ENCODE measurements around the gene CDC42EP4.
"Not testable (repeated sequence)": the region's sequence is repeated elsewhere in the genome, so short reads cannot be mapped to it uniquely, and the experiment has no call there.

The CDC42EP4 gene

DNA sequence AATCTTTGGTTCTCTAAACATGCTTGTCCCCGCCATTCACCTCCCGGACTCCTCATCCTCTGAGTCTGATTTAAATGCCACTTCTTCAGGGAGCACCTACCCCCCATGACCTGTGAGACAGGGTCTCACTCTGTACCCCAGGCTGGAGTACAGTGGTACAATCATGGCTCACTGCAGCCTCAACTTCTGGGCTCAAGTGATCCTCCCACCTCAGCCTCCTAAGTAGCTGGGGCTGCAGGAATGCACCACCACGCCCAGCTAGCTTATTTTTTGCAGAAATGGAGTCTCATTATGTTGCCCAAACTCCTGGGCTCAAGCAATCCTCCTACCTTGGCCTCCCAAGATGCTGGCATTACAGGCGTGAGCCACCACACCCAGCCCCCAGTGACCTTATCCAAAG is 37.3 kb downstream of the CDC42EP4 start:
- DNase-seq, result no peak

DNA sequence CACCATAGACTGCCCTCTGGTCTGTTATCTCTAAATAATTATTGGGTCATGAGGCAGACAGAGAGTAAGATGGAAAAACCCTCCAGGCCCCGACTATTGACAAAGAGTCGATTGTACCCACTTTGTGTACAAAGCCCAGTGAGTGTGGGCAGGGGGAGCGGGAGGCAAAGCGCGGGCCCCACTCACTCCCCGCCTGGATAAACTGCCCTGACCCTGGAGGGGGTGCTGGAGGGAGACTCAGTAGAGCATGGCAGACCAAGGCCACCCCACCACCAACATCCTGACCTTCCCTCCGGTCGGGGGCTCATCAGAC is 38.9 kb downstream of the CDC42EP4 start:
- DNase-seq, result no peak

GRCh38 chr17:73271072-73271471 is 40.7 kb downstream of the CDC42EP4 start:
- DNase-seq, result no peak

GRCh38 chr17:73269791-73270190 is 42.0 kb downstream of the CDC42EP4 start:
- no peak for DNase-seq

GRCh38 chr17:73269329-73269615 is 42.5 kb downstream of the CDC42EP4 start:
- DNase-seq, result no peak

DNA sequence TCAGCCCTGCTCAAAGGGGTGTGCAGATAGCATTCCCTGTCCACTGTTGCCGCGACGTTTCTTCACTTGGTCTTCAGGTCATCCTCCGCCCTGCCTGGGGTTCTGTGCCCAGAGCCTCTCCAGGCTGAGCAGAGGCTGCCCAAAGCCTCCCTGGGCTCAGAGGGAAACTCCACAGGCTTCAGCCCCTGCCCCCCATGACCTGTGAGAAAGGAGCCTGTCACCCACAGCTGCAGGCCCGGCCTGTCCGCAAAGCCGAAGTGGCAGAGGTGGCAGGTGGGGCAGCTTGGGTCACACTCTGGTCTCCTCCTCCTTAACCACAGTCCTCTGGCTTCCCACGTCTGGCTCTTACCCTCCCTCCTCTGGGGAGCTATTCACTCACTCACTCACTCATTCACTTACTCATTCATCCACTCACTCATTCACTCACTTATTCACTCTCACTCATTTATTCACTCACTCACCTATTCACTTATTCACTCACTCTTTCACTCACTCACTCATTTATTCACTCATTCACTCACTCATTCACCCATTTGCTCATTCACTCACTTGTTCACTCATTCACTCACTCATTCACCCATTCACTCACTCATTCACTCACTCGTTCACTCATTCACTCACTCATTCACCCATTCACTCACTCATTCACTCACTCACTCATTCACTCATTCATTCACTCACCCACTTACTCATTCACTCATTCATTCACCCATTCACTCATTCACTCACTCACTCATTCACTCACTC is 43.0 kb downstream of the CDC42EP4 start:
- no peak for DNase-seq

- DNase-seq, result no peak
These were observed 43.9 kb downstream of the CDC42EP4 start for GRCh38 chr17:73267648-73268537.

DNA sequence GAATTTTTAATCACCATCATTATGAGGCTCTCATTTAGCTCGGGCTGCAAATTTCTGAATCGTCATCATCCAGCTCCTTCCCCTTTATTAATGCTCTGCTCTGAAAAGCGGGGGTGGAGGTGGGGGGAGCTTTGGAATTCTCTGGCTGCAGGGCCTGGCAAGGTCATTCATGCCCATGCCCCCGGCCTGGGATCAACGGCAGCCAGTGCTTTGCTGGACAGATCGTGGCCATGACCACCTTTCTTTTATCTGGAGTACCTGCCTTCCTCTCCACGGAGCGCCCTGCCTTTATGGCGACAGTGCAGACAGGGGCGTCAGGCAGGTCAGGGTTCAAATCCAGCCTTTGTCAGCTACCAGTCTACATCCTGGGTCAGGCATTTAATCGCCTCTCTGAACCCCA is 45.0 kb downstream of the CDC42EP4 start:
- no peak for DNase-seq

- DNase-seq, result no peak
These were observed 45.9 kb downstream of the CDC42EP4 start for GRCh38 chr17:73265646-73266640.

DNA sequence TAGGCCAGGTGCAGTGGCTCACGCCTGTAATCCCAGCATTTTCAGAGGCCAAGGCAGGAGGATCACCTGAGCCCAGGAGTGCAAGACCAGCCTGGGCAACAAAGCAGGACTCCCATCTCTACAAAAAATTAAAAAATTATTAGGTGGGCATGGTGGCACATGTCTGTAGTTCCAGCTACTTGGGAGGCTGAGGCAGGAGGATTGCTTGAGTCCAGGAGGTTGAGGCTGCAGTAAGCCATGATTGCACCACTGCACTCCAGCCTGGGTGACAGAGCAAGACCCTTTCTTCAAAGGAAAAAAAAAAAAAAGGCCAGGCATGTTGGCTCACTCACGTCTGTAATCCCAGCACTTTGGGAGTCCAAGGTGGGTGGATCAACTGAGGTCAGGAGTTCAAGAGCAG is 47.4 kb downstream of the CDC42EP4 start:
- DNase-seq, result not testable (repeated sequence)

- DNase-seq, result peak; percentile 65
These were observed 48.8 kb downstream of the CDC42EP4 start for GRCh38 chr17:73262676-73263642.

DNA sequence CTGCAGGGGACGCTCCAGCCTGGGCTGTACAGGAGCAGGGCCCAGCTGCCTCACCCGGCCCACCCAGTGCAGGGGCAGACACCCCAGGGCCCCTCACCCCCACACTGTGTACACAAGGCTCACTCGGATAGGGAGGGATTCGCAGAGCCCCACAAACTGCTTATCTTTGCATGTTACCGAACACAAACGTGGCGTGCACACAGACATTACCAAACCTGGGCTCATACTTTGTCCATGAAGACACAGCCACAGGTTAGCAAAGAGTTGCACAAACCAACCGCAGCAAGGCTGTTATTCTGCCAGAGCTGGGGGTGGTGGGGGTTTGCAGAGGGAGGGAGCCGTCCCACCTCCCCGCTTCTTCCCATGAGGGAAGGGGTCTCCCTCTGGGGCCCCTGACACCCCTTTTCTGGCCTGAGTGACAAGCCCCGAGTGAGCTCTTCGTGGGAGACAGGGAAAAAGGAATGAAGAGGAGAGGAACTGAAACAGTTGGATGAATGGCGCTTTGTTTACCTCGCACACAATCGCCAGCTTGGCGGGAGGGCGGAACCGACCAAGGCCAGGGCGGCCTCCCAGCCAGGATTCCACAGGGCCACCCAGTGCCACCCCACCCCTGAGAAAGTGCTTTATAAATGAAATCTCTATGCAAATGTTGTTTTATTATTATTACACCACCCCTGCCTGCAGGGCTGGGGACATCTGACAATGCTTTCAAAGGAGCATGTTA is 49.7 kb downstream of the CDC42EP4 start:
- no peak for DNase-seq

- no peak for DNase-seq
These were observed 50.2 kb downstream of the CDC42EP4 start, which contains the start of gene CPSF4L for GRCh38 chr17:73261617-73261951. Gene CPSF4L (minus strand): TSS chr17:73261880. CDS start chr17:73261818, 62 bp downstream.

DNA sequence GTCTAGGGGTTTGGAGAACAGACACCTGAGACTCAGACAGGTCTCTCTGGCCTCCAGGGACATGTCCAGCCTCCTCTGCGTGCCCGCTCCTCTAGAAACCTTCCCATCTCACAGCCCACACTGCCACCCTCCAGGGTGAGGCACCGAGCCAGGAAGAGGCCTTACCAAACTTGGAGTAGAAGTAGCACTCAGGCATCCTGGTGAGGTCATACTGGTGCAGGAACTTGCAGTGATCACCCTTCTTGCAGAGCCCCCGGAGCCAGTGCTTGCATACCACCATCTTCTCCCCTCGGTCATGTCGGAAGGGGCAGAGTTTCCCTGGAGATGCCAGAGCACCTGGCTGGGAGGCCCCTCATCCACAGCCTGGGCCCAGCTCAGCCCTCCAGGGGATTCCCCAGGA is 54.3 kb downstream of the CDC42EP4 start:
- no peak for DNase-seq

GRCh38 chr17:73256220-73256619 is 55.6 kb downstream of the CDC42EP4 start:
- DNase-seq, result no peak

DNA sequence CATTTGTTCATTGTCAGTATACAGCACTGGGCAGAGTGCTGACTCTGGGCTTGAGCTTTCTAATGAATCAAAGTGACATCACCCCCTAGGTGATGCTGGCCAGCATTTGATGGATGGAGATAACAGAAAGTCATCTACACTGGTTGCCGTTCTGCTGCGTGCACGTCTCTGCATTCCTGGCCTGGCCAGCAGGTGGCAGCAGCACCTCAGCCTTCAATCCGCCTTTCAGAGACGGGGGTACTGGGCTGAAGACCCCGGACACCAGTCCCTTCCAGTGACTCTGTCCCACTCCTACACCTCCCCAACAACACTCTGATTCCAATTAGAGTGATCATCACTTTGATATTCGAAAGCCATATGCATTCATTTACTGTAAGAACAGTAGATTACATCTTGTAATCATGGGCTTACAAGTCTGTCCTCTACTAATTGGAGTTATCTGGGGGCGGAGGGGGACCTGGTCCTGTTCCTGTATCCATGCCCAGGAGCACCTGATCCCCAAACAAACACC is 56.1 kb downstream of the CDC42EP4 start:
- no peak for DNase-seq

GRCh38 chr17:73251871-73252270 is 59.9 kb downstream of the CDC42EP4 start:
- DNase-seq, result no peak

DNA sequence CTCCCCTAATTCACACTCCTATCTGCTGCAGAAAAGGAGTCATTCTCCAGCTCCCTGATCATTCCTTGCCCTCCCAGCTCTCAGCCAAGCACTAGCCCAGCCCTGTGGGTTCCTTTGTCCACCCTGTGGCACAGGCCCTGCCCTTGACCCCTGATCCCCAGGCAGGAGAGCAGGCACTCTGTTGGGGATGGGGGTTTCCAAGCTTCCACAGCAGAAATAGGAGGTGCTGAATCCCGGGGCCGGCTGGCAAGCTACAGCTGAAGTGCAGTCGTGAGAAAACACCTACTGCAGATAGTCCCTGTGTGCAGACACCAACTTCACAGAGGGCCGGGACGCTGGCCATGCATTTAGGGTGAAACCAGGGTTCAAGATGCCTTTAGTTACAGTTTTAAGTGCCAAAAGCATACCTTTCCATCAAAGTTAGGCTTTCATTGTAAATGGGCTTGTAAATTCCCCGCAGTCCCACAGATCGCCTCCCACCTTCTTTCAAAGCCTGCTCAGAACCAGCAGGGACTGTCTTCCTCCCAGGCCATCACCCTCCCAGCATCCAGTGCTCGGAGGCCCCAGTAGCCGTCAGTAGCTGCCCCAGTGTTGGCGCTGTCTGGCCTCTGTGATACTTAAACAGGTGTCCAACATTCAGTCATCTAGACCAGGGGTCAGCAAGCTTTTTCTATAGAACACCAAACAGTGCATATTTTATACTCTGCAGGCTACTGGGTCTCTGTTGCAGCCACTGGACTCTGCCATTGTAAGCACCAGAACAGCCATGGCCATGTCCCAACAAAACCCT is 60.8 kb downstream of the CDC42EP4 start:
- DNase-seq, result no peak

DNA sequence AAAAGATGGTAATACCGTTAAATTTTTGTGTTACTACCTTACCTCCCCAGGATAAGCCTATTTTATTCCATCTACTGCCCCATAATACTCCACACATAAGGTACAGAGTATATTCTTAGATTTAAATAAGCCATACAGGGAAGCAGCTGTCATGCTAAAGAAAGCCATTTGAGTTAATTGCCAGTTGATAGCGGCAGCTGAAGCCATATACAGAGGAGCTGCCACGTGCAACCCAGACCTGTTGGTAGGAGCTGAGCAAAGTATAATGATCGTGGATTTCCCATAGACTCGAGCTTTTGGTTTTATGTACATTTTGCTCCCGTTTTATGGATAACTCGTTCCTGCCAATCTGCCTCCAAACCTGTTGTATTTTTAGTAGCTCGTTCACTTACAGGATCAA is 62.1 kb downstream of the CDC42EP4 start:
- no peak for DNase-seq

GRCh38 chr17:73248532-73248931 is 63.3 kb downstream of the CDC42EP4 start:
- no peak for DNase-seq

All from NCI-H446 treated with DMSO at 0.1 percent for 48 hours (cell line).